ENCODE data around the gene F9.

The F9 gene

GRCh38 chrX:139543920-139544319 is 13.4 kb downstream of the F9 start:
- in situ Hi-C loops (cut with HindIII; ENCODE audit: low pct_ligation_motif_present, low sequenced_read_pairs), result no loop called here

GRCh38 chrX:139544591-139544990 is 14.1 kb downstream of the F9 start:
- DNase-seq, result no peak
- no peak overlapping the region for H3K4me3 ChIP-seq (ENCODE audit: low read depth, low read length)
- no peaks in the 10 kb centered on the region for H3K27me3 ChIP-seq (replicated peaks)
- no peak overlapping the region for H3K27ac ChIP-seq
- TF ChIP-seq CTCF (IDR thresholded peaks at IDR 0.05; ENCODE audit: low read depth, low read length, missing control alignments), result no peak
- H3K36me3 ChIP-seq (replicated peaks), result no peaks in the 10 kb centered on the region
- in situ Hi-C loops (cut with HindIII; ENCODE audit: low pct_ligation_motif_present, low sequenced_read_pairs), result no loop called here

More at GRCh38 chrX:139543920-139544319, 13.4 kb downstream of the F9 start:
- Histone ChIP-seq H3K4me3 (ENCODE audit: low read depth, low read length) (no peak overlapping the region), H3K27me3 (replicated peaks) (no peaks in the 10 kb centered on the region), H3K36me3 (replicated peaks) (no peaks in the 10 kb centered on the region), H3K27ac (no peak overlapping the region)
- no peak for TF ChIP-seq CTCF (IDR thresholded peaks at IDR 0.05; ENCODE audit: low read depth, low read length, missing control alignments)
- DNase-seq, result no peak

GRCh38 chrX:139554376-139554775 is 23.8 kb downstream of the F9 start:
- no peak overlapping the region for H3K27ac ChIP-seq
- no peak overlapping the region for H3K4me3 ChIP-seq (ENCODE audit: low read depth, low read length)
- no peak for DNase-seq
- in situ Hi-C loops (cut with HindIII; ENCODE audit: low pct_ligation_motif_present, low sequenced_read_pairs), result no loop called here
- no peaks in the 10 kb centered on the region for H3K36me3 ChIP-seq (replicated peaks)
- no peaks in the 10 kb centered on the region for H3K27me3 ChIP-seq (replicated peaks)
- no peak for TF ChIP-seq CTCF (IDR thresholded peaks at IDR 0.05; ENCODE audit: low read depth, low read length, missing control alignments)

GRCh38 chrX:139554991-139555675 is 24.6 kb downstream of the F9 start:
- Histone ChIP-seq H3K27me3 (replicated peaks) (no peaks in the 10 kb centered on the region), H3K36me3 (replicated peaks) (no peaks in the 10 kb centered on the region), H3K4me3 (ENCODE audit: low read depth, low read length) (no peak overlapping the region), H3K27ac (no peak overlapping the region)
- in situ Hi-C loops (cut with HindIII; ENCODE audit: low pct_ligation_motif_present, low sequenced_read_pairs), result no loop called here
- TF ChIP-seq CTCF (IDR thresholded peaks at IDR 0.05; ENCODE audit: low read depth, low read length, missing control alignments), result no peak
- no peak for DNase-seq

GRCh38 chrX:139559383-139560042 is 29.0 kb downstream of the F9 start:
- Histone ChIP-seq H3K27me3 (replicated peaks) (no peaks in the 10 kb centered on the region), H3K36me3 (replicated peaks) (no peaks in the 10 kb centered on the region), H3K27ac (no peak overlapping the region), H3K4me3 (ENCODE audit: low read depth, low read length) (no peak overlapping the region)
- in situ Hi-C loops (cut with HindIII; ENCODE audit: low pct_ligation_motif_present, low sequenced_read_pairs), result no loop called here
- peak; percentile 16 for DNase-seq
- peak; percentile 51 for TF ChIP-seq CTCF (IDR thresholded peaks at IDR 0.05; ENCODE audit: low read depth, low read length, missing control alignments)

All from brain microvascular endothelial cell (primary cell).